Left lobe of liver (tissue), 2 donors: ENCODE data around the gene PWWP2B. TPM values are rescaled to one million over a fixed set of nuclear protein-coding genes. Genes with fewer than 3 reads are reported as not detected.
A peak's percentile ranks its signal among the peaks of the same experiment; 100 is the strongest.

Experiments
- ATAC-seq: fragments of 200-7000 bp; cut with Tn5 transposase; one replicate; pipeline ENCODE4 v1.9.1; 2020; ENCODE audit warnings: mild to moderate bottlenecking, moderate library complexity
- DNase-seq: peaks from one replicate; pipeline ENCODE4 v3.0.0-alpha.2; 2020; ENCODE audit warnings: low spot score
- total RNA-seq: library from RNA; stranded (reverse); gene quantifications from one replicate; pipeline ENCODE4 v1.2.1, GENCODE V29; 2021
- donor health status: DM: no; HTN: no; CAD: no; lungs with moderate emphysema.
- donor health status: DM: no; HTN: yes; CAD: no.

Gene PWWP2B
- total RNA-seq, 1 donor from 2014 or later: 5.8 TPM

DNA sequence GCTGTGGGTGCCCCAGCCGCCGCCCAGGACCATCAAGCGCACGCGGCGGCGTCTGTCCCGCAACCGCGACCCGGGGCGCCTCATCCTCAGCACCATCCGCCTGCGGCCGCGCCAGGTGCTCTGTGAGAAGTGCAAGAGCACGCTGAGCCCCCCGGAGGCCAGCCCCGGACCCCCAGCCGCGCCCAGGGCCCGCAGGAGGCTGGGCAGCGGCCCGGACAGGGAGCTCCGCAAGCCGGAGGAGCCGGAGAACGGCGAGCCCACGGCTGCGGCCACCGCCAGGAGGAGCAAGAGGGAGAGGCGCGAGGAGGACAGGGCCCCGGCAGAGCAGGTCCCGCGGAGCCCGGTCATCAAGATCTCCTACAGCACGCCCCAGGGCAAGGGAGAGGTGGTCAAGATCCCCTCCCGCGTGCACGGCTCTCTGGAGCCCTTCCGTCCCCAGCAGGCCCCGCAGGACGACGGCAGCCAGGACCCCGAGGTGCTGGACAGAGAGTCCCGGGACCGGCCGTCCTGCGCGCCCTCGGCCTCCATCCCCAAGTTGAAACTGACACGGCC is 8.0 kb downstream of the PWWP2B start:
- ATAC-seq (no peak), DNase-seq (no peak)

DNA sequence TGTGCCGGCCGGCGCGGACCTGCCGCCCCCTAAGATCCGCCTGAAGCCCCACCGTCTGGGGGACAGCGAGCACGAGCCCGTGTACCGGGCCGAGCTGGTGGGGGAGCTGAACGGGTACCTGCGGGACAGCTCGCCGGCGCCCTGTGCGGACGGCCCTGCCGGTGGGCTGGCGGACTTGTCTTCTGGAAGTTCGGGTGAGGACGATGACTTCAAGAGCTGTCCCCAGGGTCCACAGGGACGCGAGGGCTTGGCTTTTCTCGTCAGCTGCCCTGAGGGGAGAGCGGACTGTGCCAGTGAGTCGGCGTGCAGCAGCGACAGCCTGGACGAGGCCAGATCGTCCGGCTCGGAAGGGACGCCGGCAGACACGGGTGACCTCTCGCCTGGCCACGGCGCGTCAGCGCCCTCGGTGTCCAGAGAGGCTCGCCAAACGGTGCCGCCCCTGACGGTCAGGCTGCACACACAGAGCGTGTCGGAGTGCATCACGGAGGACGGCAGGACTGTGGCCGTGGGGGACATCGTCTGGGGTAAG is 8.5 kb downstream of the PWWP2B start:
- ATAC-seq (no peak), DNase-seq (no peak)

DNA sequence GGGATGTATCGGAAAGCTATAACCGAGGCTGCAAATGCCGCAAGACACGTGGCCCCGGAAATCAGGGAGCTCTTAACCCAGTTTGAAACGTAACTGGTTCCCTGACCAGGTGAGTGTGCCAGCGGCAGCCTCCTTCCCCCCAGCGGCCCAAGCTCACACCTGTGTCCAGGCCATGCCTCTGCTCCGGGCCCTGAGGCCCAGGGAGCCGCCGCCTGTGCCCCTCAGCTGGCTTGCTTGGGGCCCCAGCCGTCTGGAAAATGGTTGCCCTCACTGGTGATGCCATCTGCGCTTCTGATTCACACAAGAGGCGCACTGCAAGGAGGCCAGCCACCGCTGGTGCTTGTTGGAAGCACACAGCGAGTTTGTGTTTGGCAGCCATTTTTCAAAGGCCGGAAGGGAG is 9.2 kb downstream of the PWWP2B start:
- DNase-seq (no peak), ATAC-seq (no peak)

DNA sequence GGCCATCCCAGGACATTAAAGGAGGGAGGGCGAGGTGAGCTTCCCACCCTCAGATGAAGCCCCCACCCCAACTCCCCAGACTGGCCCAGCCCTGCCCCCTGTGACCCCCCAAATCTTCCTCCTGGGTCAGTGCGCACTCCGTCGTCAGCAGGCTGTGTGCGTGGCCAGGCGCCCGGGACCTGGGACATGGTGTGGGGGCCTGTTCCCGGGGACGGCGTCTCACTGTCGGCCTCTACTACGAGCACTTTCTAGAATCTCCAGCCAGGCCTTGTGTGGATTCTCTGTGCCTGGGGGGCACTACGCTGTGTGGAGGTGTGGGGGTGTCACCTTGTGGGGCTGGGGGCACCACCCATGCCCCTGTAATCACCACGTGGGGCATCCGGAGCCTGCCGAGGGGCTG is 9.8 kb downstream of the PWWP2B start:
- ATAC-seq (no peak), DNase-seq (no peak)

DNA sequence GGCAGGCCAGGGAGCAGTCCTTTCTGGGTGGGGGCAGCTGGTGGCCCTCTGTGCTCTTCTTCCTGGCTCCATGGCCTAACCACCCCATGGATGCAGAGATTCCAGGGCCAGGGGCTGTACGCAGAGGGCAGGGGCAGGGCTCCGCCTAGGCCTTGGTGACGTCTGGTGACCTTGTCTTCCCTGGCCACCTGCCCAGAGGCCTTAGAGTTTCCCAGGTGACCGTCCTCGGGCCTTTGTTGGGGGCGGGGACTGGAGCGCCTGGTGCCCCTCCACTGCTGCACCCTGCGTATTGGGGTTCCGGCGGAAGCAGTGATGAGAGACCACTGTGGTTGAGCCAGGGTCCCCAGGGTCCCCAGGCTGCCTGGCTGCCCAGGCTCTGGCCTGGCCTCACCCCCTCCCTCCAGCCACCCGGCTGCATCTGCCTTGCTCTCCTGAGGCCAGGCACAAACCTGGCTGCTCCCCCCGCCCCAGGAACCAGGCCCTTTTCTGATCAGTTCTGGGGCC is 10.3 kb downstream of the PWWP2B start:
- peak; percentile 79 for DNase-seq
- peak; percentile 80 for ATAC-seq

DNA sequence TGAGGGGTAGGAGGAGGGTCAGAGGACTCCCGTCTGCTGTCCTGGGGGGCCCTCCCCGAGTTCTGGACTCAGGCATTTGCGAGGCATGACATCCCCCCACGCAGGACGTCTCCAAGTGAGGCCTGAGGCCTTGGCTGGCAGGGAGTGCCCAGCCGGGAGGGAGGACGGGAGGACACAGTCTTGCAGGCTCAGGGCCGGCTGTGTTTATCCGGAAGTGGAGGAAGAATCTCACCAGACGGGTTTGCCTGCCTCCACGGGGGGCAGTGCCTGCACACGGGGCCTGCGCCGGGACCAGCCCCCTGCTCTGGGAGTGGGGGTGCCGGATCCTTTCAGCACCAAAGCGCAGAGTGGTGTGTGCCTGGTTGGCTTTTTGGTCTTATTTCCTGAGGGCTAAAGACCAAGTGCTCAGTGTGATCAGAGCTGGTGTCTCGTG is 10.9 kb downstream of the PWWP2B start:
- no peak for DNase-seq
- peak; percentile 46 for ATAC-seq

DNA sequence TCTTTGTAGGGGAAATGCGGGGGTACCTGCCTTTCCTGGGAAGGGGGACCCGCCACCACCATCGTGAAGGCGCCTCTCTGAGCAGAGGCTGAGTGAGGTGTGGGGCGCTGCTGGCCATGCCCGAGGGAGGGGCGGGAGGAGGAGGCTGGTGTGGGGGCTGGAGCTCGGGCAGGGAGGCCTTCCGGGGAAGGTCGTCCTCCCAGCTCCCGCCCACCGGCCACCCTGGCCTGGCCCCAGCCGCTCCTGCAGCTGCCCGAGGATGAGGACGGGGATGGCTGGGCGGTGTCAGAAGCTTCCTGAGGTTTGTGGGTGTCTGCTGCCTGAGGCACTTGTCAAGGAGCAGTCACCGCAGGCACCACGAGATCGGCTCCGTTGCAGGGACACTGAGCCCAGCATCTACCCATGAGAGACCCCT is 11.4 kb downstream of the PWWP2B start:
- ATAC-seq (peak; percentile 5), DNase-seq (no peak)

DNA sequence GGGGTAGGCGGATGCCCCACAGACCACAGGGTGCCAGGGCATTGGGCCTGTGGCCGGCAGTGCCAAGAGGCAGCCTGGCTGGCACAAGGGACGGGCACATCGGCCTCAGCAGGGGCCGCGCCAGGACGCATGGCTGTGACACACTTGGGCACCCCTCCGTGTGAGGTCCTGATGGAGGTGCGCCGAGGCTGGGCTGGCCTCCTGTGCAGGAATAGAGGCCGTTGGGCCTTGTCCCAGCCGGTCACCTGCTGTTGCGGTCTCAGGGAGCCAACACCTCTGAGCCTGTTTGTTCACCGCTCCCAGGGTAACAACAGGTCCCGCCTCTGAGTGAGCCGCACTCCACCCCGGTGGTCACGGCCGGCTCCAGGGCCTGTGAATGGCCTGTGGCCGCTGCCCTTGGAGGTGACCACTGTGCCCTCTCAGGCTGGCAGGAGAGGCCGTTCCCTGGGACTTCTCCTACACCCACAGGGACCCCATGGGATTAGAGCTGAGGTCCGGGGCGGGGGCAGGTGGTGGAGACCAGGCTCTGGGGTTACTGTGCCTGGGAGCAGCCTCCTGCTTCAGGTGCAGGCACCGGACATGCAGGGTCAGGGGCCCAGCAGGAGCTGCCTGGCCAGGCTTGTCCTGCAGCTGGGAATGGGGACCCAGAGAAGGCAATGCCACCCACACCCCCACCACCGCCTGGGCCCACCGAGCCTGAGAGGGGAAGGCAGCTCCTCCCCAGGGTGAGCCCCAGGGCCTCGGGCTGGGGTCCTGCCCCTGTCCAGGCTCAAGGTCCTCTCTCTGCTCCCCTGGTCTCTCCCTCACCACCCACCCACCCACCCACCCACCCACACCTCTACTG is 12.0 kb downstream of the PWWP2B start:
- DNase-seq: no peak
- ATAC-seq: no peak

DNA sequence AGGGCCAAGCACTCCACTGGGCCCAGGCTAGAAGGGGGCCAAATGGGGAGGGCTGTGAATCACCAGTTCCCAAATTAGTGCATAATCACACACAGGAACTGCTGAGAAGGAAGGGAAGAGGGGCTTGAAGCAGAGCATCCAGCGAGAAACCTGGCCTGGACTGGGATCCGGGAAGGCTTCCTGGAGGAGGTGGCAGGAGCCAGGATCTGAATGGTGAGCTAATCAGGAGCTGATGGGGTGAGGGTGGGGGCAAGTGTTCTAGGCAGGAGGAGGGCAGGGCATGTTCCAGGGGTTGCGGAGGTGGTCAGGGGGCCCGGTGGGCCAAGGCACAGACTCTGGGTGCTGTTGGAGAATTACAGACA is 12.6 kb downstream of the PWWP2B start:
- DNase-seq (no peak), ATAC-seq (no peak)

DNA sequence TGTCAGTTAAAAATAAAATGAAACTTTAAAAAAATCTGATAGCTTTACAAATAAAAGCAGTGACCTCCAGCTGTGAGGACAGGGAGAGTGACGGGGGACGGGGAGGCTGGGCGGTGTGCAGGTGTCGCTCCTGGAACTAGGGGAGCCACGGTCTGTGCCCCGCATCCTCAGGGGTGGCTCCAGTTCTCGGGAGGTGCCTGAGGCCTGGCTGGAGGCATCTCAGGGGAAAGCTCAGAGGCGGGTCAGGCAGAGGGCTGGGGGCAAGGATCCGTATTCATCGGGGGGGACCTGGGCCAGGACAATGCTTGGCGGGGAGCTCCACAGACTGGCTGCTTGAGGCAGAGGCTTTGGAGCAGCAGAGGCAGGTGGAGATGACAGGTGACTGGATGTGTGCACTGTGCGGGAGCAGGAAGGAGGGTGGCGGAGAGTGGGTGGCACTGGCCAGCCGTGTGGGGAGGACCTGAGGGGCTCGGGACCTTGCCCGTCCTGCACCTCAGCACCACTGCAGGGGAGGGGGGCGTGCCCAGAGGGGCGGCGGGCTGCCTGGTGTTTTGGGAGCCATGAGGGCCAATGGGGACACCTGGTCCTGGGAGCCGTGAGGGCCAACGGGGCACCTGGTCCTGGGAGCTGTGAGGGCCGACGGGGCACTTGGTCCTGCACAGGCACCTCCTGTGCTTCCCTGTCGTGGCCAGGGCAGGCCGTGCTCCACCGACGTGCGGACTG is 13.2 kb downstream of the PWWP2B start:
- DNase-seq (no peak), ATAC-seq (no peak)

DNA sequence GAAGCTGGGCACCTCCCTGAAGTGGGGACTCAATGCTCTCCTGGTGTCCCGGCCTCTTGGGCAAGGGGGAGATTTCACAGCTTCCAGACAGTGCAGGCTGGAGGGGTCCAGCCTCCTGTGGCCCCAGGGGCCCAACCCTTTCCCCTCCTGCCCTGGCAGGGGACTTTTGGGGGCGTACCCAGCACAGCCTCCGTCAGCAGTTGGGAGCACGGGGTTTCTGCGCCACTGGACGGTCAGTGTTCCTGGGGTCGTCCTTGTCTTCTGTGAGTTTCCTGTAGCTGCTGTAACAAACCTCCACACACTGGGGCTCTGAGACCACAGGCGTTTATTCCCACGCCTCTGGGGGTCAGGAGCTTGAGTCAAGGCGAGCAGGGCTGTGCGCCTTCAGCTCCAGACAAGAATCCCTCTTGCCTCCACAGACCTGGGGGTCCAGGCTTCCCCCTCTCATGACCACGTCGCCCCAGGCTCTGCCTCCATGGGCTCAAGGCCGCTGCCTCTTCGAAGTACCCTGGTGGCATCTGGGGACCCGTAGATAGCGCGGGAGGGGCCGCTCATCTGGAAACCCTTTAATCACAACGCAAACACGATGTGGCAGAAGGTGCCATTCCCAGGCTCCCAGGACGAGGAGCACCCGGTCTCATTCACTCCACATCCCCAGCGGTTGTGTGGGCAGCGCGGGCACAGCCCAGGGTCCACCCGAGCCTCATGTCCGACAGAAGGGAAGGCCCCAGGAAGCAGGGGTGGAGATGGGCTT is 14.0 kb downstream of the PWWP2B start:
- DNase-seq (no peak), ATAC-seq (no peak)

DNA sequence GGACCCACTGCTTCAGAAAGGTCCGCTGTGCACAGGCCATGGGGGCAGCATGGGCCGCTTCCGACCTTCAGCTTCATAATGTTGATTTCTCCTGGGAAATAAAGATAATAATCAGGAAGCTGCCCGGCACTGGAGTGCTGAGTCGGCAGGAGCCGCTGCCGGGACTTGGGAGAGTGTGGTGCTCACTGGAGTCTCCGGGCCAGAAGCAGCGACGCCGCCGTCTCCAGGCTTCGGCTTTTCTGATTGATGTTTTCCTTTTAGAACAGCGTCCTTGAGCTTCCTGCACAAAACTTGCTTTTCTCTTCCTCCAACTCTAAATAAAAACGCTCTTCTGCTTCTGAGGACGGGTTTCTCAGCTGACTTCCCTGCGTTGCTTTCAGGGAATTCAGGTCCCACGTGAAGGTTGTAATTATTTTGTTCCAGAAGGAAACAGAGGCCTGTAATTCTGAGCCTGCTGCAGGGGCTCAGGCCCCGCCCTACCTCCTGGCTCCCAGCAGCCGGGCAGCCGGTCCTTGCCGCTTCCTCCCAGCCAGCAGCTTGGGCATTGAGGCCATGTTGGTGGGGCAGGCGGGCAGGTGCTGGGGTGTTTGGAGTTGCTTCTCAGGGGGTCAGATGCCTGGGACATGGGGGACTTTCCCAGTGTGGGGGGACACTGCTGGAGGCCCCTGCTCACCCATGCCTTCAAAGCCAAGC is 14.7 kb downstream of the PWWP2B start:
- DNase-seq: no peak
- peak; percentile 20 for ATAC-seq

DNA sequence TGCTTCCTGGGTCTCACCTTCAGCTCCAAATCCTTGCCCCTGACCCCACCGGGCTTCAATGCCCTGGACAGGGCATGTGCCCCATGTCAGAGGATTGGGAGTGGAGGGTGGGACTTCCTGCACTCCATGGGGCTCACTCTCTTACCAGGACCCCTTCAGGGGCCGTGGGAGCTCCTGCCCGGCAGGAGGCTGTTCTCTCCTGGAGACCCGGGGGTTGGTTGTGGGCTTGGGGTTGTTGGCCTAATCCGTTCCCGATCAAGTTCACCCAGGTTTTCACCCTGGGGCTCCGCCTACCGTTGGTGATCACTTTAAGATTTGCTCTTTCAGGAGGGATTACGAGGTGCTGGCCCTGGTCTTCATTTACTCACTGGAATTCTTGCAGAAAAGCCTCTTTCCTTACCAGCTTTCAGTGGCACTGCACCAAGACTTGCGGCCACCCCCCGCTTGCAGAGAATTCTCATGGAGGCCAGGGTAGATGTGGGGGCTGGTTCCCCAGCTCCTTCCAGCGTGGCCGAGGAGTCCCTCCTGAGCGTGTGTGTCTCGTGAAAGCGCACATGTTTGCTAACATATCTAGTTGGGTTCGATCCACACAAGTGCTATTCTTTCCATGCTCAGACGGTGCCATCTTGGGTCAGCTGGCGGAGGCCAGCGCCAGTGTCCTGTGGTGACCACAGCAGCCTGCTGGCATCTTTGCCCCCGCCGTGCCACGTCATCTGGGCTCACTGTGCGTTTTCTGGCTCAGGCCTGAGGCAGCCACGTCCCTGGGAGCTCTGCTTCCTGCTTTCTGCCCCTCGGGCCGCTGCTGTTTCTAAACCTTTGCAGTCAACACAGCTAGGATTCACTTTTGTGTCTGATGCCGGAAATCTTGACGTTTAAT is 15.6 kb downstream of the PWWP2B start:
- ATAC-seq: no peak
- DNase-seq: no peak

DNA sequence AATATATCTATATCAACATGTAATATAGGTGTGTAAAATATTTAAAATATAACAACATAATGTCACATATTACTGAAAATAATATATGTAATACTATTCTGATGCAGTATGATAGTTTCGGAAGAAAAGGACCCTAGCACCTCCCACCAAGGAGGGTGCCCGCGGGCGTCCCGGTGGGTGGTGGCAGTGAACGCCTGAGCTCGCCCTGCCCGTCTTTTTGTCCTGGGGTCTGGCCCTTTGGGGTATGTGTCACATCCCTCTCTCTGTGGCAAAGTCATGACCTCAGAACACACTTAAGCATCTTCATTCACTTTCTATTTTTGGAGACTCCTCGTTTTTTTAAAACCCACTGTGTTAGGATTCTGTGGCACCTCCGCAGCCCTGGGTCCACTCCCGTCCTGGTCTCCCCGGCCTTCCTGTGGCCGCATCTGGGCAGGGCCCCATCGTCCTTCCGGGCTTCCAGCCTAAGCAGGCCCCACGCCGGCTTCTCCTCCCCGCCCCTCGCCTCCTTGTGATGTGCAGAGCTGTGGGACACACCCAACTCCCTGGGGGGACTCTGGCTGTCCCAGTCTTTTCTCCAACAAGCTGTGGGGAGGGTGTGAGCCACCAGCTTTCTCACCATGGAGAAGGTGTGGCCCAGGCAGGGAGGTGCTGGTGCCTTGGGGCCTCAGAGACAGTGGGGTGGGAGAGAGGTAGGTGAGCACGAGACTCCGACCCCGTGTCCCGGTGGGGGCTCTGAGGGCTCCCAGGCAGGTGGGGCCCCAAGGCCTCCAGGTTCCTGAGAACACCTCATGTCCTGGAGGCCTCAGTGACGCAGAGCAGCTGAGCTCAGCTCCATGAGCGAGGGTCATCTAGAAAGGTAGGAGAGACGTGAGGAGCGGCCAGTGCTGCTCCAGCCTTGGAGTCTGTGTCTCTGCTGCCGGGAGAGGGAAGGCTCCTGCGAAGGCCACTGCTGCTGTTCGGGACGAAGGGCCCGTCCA is 16.5 kb downstream of the PWWP2B start:
- no peak for ATAC-seq
- DNase-seq: no peak

DNA sequence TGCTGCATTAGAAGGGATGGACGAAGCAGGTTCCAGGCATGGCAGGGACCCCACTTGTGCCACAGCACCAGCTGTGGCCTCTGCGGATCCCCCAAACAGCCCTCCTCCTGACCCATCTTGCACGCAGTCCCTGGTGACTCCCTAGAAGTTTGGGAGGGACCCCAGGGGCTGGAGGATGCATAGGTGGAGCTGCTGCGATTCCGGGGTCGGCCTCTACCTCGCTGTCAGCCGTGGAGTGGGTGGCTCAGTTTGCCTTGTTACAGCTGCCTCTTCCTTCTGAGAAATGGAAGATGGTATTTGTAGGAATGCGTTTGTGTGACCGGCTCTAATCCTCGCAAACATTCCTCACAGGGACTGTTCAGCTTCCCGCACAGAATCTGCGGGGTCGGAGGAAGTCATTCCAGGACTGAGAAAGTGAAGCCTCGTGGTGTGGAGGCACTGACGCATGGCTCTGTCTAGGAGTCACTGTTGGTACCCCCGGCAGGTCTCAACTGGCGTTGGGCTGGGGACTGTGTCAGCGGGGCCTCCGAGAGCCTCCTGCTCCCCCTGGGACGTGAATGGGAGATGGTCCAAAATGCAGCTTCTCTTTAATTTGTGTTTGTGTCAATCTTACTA is 17.5 kb downstream of the PWWP2B start:
- ATAC-seq (no peak), DNase-seq (no peak)

DNA sequence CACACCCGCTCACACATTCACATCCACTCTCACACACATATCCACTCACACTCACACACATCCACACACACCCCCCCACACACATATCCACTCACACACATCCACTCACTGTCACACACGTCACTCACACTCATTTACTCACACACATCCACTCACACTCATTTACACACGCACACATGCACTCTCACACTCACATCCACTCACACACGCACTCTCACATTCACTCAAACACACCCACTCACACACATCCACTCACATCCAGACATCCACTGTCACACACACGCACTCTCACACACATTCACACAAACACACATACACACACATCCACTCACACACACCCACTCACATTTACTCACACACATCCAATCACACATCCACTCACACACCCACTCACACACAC is 18.3 kb downstream of the PWWP2B start:
- ATAC-seq (no peak), DNase-seq (no peak)

DNA sequence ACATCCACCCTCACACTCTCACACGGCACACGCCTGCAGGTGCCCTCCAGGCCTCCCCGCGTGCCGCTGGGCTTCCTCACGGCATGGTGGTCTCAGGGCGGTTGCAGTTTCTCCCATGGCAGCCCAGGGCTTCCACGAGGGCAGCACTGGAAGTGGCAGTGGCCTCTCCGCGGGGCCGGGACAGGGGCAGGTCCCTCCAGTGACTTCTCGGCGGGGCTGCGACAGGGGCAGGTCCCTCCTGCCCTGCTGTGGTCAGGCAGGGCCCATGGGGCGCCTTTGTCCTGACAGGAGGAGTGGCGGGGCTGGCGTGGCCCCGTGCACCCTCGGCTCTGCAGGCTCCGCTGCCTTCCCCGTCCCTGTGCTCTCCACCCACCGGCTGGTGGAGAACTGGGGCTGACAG is 19.0 kb downstream of the PWWP2B start:
- DNase-seq: no peak
- ATAC-seq: no peak
